Activated T-helper 1 cell treated with anti-CD3 and anti-CD28 coated beads, Interleukin-12 subunit alpha, Interleukin-12 subunit beta, Interleukin-2, Interleukin-4 antibody, amounts not matched to agents 30 ng/mL and 10 ng/mL and 1 ng/mL, durations not matched to agents 14 hours and 24 hours and 36 hours (primary cell): Measurements from ENCODE around the gene FKRP. TPM values are rescaled to one million over a fixed set of nuclear protein-coding genes. Genes with fewer than 3 reads are reported as not detected.
A peak's percentile ranks its signal among the peaks of the same experiment; 100 is the strongest.
"Not testable (repeated sequence)": the region's sequence is repeated elsewhere in the genome, so short reads cannot be mapped to it uniquely, and the experiment has no call there.

ENCODE experiments used
- DNase-seq: peaks from one replicate; pipeline ENCODE4 v3.0.0; 2021; ENCODE audit warnings: low spot score
- H3K27ac Mint-ChIP-seq: one replicate; pipeline ENCODE4 v1.8.0; 2021; ENCODE audit warnings: mild to moderate bottlenecking, mixed read lengths
- H3K27me3 Mint-ChIP-seq: one replicate; pipeline ENCODE4 v1.8.0; 2022; ENCODE audit warnings: mild to moderate bottlenecking, moderate library complexity, mixed read lengths; ENCODE audit not compliant: insufficient read depth
- H3K36me3 Mint-ChIP-seq: one replicate; pipeline ENCODE4 v1.8.0; 2021; ENCODE audit warnings: low read depth, mixed read lengths
- H3K4me1 Mint-ChIP-seq: one replicate; pipeline ENCODE4 v1.8.0; 2021; ENCODE audit warnings: low read depth, mixed read lengths
- H3K4me3 Mint-ChIP-seq: one replicate; pipeline ENCODE4 v1.8.0; 2021; ENCODE audit warnings: mild to moderate bottlenecking, moderate library complexity, mixed read lengths
- H3K9me3 Mint-ChIP-seq: one replicate; pipeline ENCODE4 v1.8.0; 2021; ENCODE audit warnings: mixed read lengths
- intact Hi-C: fragments of 100-400 bp; cut with micrococcal nuclease; formaldehyde crosslinking; loops from one replicate; pipeline ENCODE4 v1.15.1; 2024
- total RNA-seq: library from RNA; stranded (reverse); gene quantifications from 2 replicates; pipeline ENCODE4 v1.2.3, GENCODE V29; 2022

The FKRP gene
- total RNA-seq, 1 donor from 2014 or later = 26.6 TPM

DNA sequence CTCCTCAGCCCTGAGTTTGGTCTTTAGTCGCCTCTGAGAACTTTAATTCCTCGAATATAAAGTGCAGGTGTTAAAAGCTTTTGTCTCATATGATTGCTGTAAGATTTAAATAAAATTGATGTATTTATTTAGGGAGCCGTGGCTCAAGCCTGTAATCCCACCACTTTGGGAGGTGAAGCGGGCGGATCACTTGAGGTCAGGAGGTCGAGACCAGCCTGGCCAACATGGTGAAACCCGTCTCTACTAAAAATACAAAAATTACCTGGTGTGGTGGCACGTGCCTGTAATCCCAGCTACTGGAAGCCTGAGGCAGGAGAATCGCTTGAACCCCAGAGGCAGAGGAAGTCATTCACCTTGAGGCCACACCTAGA is 43.1 kb downstream of the FKRP start:
- H3K27ac Mint-ChIP-seq = no peak overlapping the region
- H3K4me3 Mint-ChIP-seq = peak overlapping the region; percentile 95
- intact Hi-C loops = loop anchor here (1.0 to 10.0 kb wide), 10 partner anchors 62 to 485 kb away; partner anchors contain the start of genes AP2S1, ARHGAP35, CALM3 and DACT3
- DNase-seq = no peak
- H3K9me3 Mint-ChIP-seq = no peaks in the 10 kb centered on the region
- H3K27me3 Mint-ChIP-seq = peaks cover 3% of the 10 kb centered on the region
- H3K36me3 Mint-ChIP-seq = peaks cover 33% of the 10 kb centered on the region
- peaks cover 51% of the 10 kb centered on the region for H3K4me1 Mint-ChIP-seq

DNA sequence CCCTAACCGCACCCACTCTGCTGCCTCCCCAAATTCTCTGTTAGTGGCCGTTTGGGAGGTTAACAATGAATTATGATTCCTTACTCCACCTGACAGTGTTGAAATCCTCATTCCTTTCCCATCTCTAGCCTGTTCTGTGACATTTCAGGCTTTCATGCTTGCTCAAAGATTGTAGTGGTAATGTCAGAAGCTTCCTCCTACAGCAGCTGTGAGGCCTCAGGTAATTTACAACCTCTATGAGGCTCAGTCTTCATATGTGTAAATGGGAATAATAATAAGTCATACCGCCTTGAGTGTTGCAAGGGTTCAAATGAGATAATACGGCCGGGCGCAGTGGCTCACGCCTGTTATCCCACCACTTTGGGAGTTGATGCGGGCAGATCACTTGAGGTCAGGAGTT is 43.5 kb downstream of the FKRP start:
- Mint-ChIP-seq H3K36me3 (peaks cover 29% of the 10 kb centered on the region), H3K27me3 (peaks cover 3% of the 10 kb centered on the region), H3K4me3 (peak overlapping the region; percentile 2), H3K27ac (no peak overlapping the region), H3K9me3 (no peaks in the 10 kb centered on the region), H3K4me1 (peaks cover 47% of the 10 kb centered on the region)
- DNase-seq = no peak
- intact Hi-C loops = loop anchor here (2.0 to 10.0 kb wide), 4 partner anchors 61 to 323 kb away; partner anchors contain the start of genes AP2S1, CALM3 and ZC3H4

DNA sequence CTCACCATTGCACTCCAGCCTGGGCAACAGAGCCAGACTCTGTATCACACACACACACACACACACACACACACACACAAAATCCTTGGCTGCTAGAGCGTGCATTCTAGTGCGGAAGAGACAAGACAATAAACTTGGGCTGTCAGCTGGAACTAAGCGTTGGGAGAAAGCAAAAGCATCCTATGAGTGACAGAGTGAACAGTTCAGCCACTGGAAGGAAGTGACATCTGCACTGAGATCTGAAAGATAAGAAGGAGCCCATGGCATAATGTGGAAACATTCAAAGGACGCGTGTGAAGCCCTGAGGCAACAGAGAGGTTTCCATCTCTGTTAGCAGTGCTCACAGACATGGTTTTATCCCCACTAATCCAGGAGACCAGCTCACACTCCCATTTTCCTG is 46.1 kb downstream of the FKRP start:
- peak; percentile 41 for DNase-seq
- H3K27me3 Mint-ChIP-seq = peaks cover 5% of the 10 kb centered on the region
- H3K4me1 Mint-ChIP-seq = peaks cover 27% of the 10 kb centered on the region
- intact Hi-C loops = no loop called here
- peak overlapping the region; percentile 31 for H3K4me3 Mint-ChIP-seq
- H3K27ac Mint-ChIP-seq = peak overlapping the region; percentile 55
- no peaks in the 10 kb centered on the region for H3K9me3 Mint-ChIP-seq
- peaks cover 3% of the 10 kb centered on the region for H3K36me3 Mint-ChIP-seq

DNA sequence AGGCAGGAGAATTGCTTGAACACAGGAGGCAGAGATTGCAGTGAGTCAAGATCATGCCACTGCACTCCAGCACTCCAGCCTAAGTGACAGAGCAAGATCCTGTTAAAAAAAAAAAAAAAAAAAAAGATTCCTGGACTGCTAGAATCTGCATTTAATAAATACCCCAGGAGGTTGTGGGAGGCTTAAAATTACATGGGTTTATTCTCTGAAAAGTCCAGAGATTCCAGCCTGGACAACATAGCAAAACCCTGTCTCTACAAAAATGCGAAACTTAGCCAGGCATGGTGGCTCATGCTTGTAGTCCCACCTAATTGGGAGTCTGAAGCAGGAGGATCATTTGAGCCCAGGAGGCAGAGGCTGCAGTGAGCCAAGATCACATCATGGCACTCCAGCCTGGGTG is 52.0 kb downstream of the FKRP start:
- intact Hi-C loops = no loop called here
- no peaks in the 10 kb centered on the region for H3K4me1 Mint-ChIP-seq

DNA sequence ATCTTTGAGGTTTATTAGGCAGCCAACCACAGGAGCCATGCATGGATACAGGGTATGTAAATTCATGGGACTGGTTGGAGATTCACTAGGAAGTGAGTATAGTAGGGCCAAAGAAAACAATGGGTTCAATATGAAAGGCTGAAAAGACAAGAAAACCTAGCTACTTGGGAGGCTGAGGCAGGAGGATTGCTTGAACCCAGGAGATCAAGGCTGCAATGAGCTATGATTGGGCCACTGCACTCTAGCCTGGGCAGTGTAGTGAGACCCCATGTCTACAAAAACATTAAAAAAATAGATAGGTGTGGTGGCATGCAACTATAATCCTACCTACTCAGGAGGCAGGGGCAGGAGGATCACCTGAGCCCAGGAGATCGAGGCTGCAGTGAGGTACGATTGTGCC is 52.9 kb downstream of the FKRP start:
- intact Hi-C loops = no loop called here
- no peaks in the 10 kb centered on the region for H3K36me3 Mint-ChIP-seq
- H3K27me3 Mint-ChIP-seq = peaks cover 2% of the 10 kb centered on the region
- no peaks in the 10 kb centered on the region for H3K9me3 Mint-ChIP-seq
- no peaks in the 10 kb centered on the region for H3K4me1 Mint-ChIP-seq
- H3K4me3 Mint-ChIP-seq = no peak overlapping the region
- no peak for DNase-seq
- H3K27ac Mint-ChIP-seq = no peak overlapping the region

More for the DNA sequence above, 52.0 kb downstream of the FKRP start:
- no peak overlapping the region for H3K4me3 Mint-ChIP-seq
- no peaks in the 10 kb centered on the region for H3K36me3 Mint-ChIP-seq
- no peaks in the 10 kb centered on the region for H3K9me3 Mint-ChIP-seq
- H3K27me3 Mint-ChIP-seq = peaks cover 5% of the 10 kb centered on the region
- no peak overlapping the region for H3K27ac Mint-ChIP-seq
- DNase-seq = no peak

DNA sequence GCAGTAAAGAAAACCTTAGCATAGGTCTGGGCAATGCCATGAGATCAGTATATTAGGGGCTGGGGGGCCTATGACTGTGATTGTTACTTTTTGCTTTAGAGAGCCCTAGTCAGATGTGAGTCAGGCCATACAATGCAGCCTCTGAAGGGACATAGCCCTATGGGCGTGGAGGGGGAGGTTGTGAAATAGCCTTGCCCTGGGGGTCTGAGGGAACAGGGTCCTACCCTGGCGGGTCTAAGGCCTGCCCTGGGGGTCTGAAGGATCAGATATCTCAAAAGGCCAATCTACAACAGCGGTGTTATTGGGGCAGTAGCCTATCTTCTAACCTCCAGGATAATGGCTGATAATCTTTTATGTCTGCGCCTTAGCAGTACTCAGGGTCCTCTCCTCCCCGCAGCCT is 56.3 kb downstream of the FKRP start:
- intact Hi-C loops = no loop called here
- H3K36me3 Mint-ChIP-seq = no peaks in the 10 kb centered on the region
- no peak overlapping the region for H3K27ac Mint-ChIP-seq
- no peaks in the 10 kb centered on the region for H3K9me3 Mint-ChIP-seq
- no peaks in the 10 kb centered on the region for H3K4me1 Mint-ChIP-seq
- no peak for DNase-seq
- H3K27me3 Mint-ChIP-seq = no peaks in the 10 kb centered on the region
- no peak overlapping the region for H3K4me3 Mint-ChIP-seq

DNA sequence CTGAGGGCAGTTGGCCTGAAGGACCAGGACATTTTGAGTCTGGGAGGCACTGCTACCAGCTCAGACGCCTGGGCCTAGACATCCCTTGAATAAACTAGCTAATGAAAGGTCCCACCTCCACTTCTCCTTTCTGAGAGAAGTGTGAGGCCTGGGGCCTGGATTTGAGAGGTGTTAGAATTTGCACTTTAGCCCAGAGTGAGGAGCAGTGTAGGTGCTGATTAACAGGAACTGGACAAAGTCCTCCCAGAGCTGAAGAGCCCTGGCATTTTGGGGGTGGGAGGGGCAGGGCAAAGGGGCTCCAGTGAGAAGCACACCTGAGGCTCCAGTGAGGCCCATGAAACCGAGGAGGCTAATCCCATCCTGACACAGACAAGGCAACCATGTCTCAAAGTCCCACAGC is 57.7 kb downstream of the FKRP start:
- Mint-ChIP-seq H3K4me1 (no peaks in the 10 kb centered on the region), H3K4me3 (no peak overlapping the region), H3K9me3 (no peaks in the 10 kb centered on the region), H3K27ac (no peak overlapping the region), H3K27me3 (no peaks in the 10 kb centered on the region), H3K36me3 (no peaks in the 10 kb centered on the region)
- DNase-seq = no peak
- intact Hi-C loops = no loop called here

DNA sequence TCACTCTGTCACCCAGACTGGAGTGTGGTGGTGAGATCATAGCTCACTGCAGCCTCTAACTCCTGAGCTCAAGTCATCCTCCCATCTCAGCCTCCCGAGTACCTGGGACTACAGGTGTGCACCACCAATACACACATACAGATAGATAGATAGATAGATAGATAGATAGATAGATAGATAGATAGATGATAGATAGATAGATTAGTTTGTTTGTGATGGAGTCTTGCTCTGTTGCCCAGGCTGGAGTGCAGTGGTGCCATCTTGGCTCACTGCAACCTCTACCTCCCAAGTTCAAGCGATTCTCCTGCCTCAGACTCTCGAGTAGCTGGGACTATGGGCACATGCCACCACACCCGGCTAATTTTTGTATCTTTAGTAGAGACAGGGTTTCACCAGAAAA is 58.6 kb downstream of the FKRP start:
- H3K27ac Mint-ChIP-seq, H3K36me3 Mint-ChIP-seq, H3K27me3 Mint-ChIP-seq, H3K4me1 Mint-ChIP-seq, H3K9me3 Mint-ChIP-seq, DNase-seq, intact Hi-C loops, H3K4me3 Mint-ChIP-seq: not testable (repeated sequence)

DNA sequence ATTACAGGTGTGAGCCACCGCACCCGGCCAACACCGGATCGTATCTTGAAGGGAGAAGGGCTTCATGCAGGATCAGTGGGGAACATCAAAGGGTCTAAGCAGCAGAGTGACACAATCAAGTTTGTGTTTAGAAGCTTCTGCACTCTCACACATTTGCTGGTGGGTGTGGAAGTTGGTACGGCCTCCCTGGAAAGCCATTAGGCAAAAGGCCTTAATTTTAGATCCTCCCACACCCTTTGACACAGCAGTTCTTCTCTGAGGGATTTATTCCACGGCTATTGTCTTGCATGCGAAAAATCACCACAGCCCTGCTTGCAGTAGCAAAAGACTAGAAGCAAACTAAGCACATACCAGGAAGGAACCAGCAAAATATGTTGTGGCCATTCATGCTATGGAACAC is 60.8 kb downstream of the FKRP start:
- no peaks in the 10 kb centered on the region for H3K27me3 Mint-ChIP-seq
- no peaks in the 10 kb centered on the region for H3K4me1 Mint-ChIP-seq
- H3K9me3 Mint-ChIP-seq = no peaks in the 10 kb centered on the region
- H3K36me3 Mint-ChIP-seq = no peaks in the 10 kb centered on the region
- intact Hi-C loops = no loop called here
- DNase-seq = no peak
- H3K27ac Mint-ChIP-seq = no peak overlapping the region
- no peak overlapping the region for H3K4me3 Mint-ChIP-seq

Other genes starting within 250 kb of the FKRP start
- gene CALM3, start 144.7 kb upstream of the FKRP start, total RNA-seq = 568 and 578 TPM in 2 replicates
- gene PTGIR, start 121.0 kb upstream of the FKRP start, total RNA-seq = 217 and 218 TPM in 2 replicates
- gene GNG8, start 109.9 kb upstream of the FKRP start, total RNA-seq = 17.8 and 18.6 TPM in 2 replicates
- 4.3 and 5.7 TPM in 2 replicates for gene DACT3, start 84.9 kb upstream of the FKRP start, total RNA-seq
- gene PRKD2, start 28.9 kb upstream of the FKRP start, total RNA-seq = 88.6 and 92.9 TPM in 2 replicates
- 106 and 116 TPM in 2 replicates for gene STRN4, start 393 bp downstream of the FKRP start, total RNA-seq
- gene SLC1A5, start 42.5 kb downstream of the FKRP start, total RNA-seq = 264 and 267 TPM in 2 replicates
- gene AP2S1, start 104.8 kb downstream of the FKRP start, total RNA-seq = 96.4 and 98.1 TPM in 2 replicates
- gene ARHGAP35, start 114.9 kb downstream of the FKRP start, total RNA-seq = 22.4 and 22.6 TPM in 2 replicates